HUES6 (cell line): ENCODE data around the gene KIR3DL1.
"Not testable (repeated sequence)": the region's sequence is repeated elsewhere in the genome, so short reads cannot be mapped to it uniquely, and the experiment has no call there.

Experiments
- H3K27ac ChIP-seq: 2 replicates; pipeline ENCODE4 v1.7.0; 2013; ENCODE audit warnings: low read depth, mild to moderate bottlenecking, low read length, inconsistent platforms
- H3K27me3 ChIP-seq: 2 replicates; pipeline ENCODE4 v1.6.1; 2013; ENCODE audit warnings: low read length; ENCODE audit not compliant: control insufficient read depth, insufficient read depth
- H3K36me3 ChIP-seq: 2 replicates; pipeline ENCODE4 v1.6.1; 2013; ENCODE audit warnings: low read length; ENCODE audit not compliant: control insufficient read depth, insufficient read depth
- H3K4me1 ChIP-seq: 2 replicates; pipeline ENCODE4 v1.6.1; 2013; ENCODE audit warnings: low read length; ENCODE audit not compliant: control insufficient read depth, insufficient read depth
- H3K4me3 ChIP-seq: 2 replicates; pipeline ENCODE4 v1.5.1; 2013; ENCODE audit warnings: low read depth, low read length
- H3K9ac ChIP-seq: one replicate; pipeline ENCODE4 v1.6.1; 2013; ENCODE audit warnings: mild to moderate bottlenecking, low read length
- H3K9me3 ChIP-seq: 2 replicates; pipeline ENCODE4 v1.6.1; 2013; ENCODE audit warnings: low read depth, low read length; ENCODE audit not compliant: control insufficient read depth, insufficient read depth

The KIR3DL1 gene

GRCh38 chr19:54851353-54851752 lies 35.1 kb downstream of the KIR3DL1 start:
- Histone ChIP-seq H3K9ac (no peak overlapping the region), H3K27me3 (peaks cover 12% of the 10 kb centered on the region; the same call in 1 of the 2 replicates), H3K4me3 (no peak overlapping the region), H3K9me3 (peaks cover 47% of the 10 kb centered on the region; the same call in 1 of the 2 replicates), H3K4me1 (no peaks in the 10 kb centered on the region), H3K27ac (no peak overlapping the region), H3K36me3 (no peaks in the 10 kb centered on the region)

GRCh38 chr19:54855241-54855640 lies 39.0 kb downstream of the KIR3DL1 start:
- not testable (repeated sequence) for H3K9ac ChIP-seq
- Histone ChIP-seq H3K27me3 (peaks cover 20% of the 10 kb centered on the region; the same call in 1 of the 2 replicates), H3K9me3 (peaks cover 32% of the 10 kb centered on the region; the same call in 1 of the 2 replicates)

GRCh38 chr19:54858476-54858875 lies 42.2 kb downstream of the KIR3DL1 start:
- not testable (repeated sequence) for H3K4me1 ChIP-seq, H3K4me3 ChIP-seq, H3K36me3 ChIP-seq, H3K9ac ChIP-seq, H3K27ac ChIP-seq
- H3K27me3 ChIP-seq: peaks cover 21% of the 10 kb centered on the region; the same call in 1 of the 2 replicates
- peaks cover 16% of the 10 kb centered on the region; the same call in 1 of the 2 replicates for H3K9me3 ChIP-seq

More at GRCh38 chr19:54855241-54855640, 39.0 kb downstream of the KIR3DL1 start:
- H3K4me3 ChIP-seq, H3K27ac ChIP-seq, H3K36me3 ChIP-seq, H3K4me1 ChIP-seq: not testable (repeated sequence)

- peaks cover 21% of the 10 kb centered on the region; the same call in 1 of the 2 replicates for H3K27me3 ChIP-seq
- H3K4me1 ChIP-seq, H3K9ac ChIP-seq, H3K4me3 ChIP-seq, H3K36me3 ChIP-seq, H3K27ac ChIP-seq, H3K9me3 ChIP-seq: not testable (repeated sequence)
Observed at GRCh38 chr19:54859421-54859820, 43.2 kb downstream of the KIR3DL1 start.

- H3K27ac ChIP-seq, H3K4me1 ChIP-seq: not testable (repeated sequence)
Observed at GRCh38 chr19:54863459-54863858, 47.2 kb downstream of the KIR3DL1 start.

GRCh38 chr19:54871696-54872095 lies 55.4 kb downstream of the KIR3DL1 start:
- Histone ChIP-seq H3K4me1 (no peaks in the 10 kb centered on the region), H3K27ac (no peak overlapping the region), H3K9ac (no peak overlapping the region), H3K4me3 (no peak overlapping the region), H3K9me3 (peaks cover 2% of the 10 kb centered on the region; the same call in 1 of the 2 replicates), H3K27me3 (peaks cover 2% of the 10 kb centered on the region; the same call in 1 of the 2 replicates), H3K36me3 (no peaks in the 10 kb centered on the region)

More at GRCh38 chr19:54863459-54863858, 47.2 kb downstream of the KIR3DL1 start:
- not testable (repeated sequence) for H3K9me3 ChIP-seq, H3K9ac ChIP-seq, H3K4me3 ChIP-seq, H3K36me3 ChIP-seq
- H3K27me3 ChIP-seq: peaks cover 33% of the 10 kb centered on the region; the same call in 1 of the 2 replicates

- no peaks in the 10 kb centered on the region for H3K9me3 ChIP-seq
- H3K4me1 ChIP-seq: no peaks in the 10 kb centered on the region
- no peak within 1 kb of the TSS for H3K9ac ChIP-seq
- no peaks in the 10 kb centered on the region for H3K36me3 ChIP-seq
- no peak within 1 kb of the TSS for H3K27ac ChIP-seq
- no peak within 1 kb of the TSS for H3K4me3 ChIP-seq
- no peaks in the 10 kb centered on the region for H3K27me3 ChIP-seq
Observed at GRCh38 chr19:54873990-54874389, 57.7 kb downstream of the KIR3DL1 start, which contains the start of gene FCAR. Gene FCAR, plus strand, starts transcription at chr19:54874235. Its CDS starts 55 bp downstream, at chr19:54874290.

- H3K27ac ChIP-seq: no peak overlapping the region
- H3K4me1 ChIP-seq: no peaks in the 10 kb centered on the region
- no peak overlapping the region for H3K4me3 ChIP-seq
- no peaks in the 10 kb centered on the region for H3K36me3 ChIP-seq
- peaks cover 2% of the 10 kb centered on the region; the same call in 1 of the 2 replicates for H3K27me3 ChIP-seq
- H3K9ac ChIP-seq: no peak overlapping the region
- H3K9me3 ChIP-seq: no peaks in the 10 kb centered on the region
Observed at GRCh38 chr19:54875506-54875905, 59.2 kb downstream of the KIR3DL1 start.

- Histone ChIP-seq H3K4me3 (no peak overlapping the region), H3K27ac (no peak overlapping the region), H3K36me3 (no peaks in the 10 kb centered on the region), H3K4me1 (no peaks in the 10 kb centered on the region), H3K9me3 (no peaks in the 10 kb centered on the region), H3K9ac (no peak overlapping the region), H3K27me3 (peaks cover 5% of the 10 kb centered on the region; the same call in 1 of the 2 replicates)
Observed at GRCh38 chr19:54877471-54877870, 61.2 kb downstream of the KIR3DL1 start.
